UCSD-AML1 (cell line): ENCODE results near the gene MRPS25.
A peak's percentile ranks its signal among the peaks of the same experiment; 100 is the strongest.

Experiments used
- DNase-seq: peaks from one replicate; lab custom pipeline; 2025; ENCODE audit not compliant: unreplicated experiment; lab: John Stamatoyannopoulos, UW

Gene MRPS25

DNA sequence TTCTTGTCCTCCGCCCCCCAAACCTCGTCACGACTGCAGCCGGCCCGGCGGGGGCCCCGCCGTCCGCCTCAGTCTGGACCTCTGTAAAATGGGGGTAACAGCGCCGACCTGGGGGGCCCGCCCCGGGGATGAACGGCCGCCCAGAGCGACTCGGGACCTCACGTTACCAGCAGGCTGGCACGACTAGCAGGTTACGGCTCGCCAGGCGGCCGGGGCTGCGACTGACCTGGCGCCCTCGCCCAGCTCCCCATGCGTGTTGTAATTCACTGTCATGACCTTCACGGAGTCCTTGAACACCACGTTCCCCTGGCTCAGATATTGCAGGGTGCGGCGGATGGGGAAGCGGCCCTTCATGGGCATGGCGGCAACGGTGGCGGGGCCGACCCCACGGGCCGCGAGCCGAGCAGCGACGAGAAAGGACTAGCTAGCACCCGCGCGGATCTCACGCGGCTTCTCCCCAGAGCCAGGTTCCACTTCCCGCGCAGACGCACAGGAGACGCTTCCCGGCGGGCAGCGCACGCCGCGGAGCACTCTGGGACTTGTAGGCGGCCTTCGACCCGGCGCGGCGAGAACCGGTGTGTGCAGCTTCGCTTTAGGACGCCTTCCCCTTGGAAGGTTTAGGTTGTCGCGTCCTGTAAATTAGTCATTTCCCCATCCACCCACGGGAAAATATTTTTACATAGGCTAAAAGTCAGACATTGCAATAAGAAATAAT, at the start of gene MRPS25:
Gene MRPS25, minus strand, starts transcription at position 481 of the 715 bp plus-strand sequence. Its CDS starts 121 bp downstream, at position 360.
- DNase-seq: peak; percentile 90

DNA sequence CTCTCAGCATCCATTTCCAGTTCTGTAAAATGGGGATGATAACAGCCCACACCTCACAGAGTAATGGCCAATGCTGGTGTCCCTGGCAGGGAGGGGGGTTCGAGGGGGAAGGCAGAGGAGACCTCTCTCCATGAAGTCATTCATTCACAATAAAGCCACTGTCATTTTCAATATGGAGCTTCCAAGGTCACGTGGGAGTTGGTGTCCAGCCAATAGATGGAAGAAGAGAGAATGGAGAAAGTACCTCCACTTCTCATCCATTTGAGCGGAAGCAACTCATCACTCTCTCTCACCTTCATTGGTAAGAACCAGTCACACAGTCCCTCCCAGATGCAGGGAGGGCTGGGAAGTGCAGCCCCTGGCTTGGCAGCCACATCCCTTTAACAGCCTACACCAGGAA, 48.8 kb upstream of the MRPS25 start:
- no peak for DNase-seq

DNA sequence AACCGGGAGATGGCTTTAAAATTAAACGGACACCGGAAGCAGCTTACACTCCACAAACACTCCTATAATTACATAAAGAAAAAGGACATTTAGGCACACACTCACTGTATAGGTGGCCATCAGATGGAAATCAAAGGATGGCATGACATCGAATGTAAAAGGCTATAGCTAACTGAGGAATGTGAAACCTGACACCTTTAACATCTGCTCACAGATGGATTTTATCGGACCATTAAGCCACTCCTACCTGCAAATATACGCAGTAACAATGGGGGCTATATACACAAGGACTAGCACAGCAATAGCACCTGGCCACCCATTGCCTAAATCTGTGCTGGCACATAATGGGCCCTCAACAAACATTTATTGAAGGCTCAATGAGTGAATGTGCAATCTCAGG, 48.4 kb upstream of the MRPS25 start:
- no peak for DNase-seq

DNA sequence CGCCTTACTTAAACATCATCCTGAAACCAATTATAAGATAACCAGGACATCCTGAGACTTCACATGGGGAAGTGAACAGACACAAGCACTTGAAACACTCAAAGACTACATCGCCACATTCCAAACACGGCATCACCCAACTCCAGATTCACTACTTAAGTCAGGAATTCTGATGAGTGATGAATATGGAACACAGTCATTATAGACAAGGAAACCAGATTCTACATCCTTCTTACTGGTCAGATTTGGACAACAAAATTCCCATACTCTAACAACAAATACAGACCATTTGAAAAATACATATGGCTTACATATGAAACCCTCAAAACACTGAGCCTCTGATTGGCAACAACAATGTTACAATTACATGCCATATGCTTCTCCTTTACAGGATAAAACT, 46.9 kb upstream of the MRPS25 start:
- no peak for DNase-seq

DNA sequence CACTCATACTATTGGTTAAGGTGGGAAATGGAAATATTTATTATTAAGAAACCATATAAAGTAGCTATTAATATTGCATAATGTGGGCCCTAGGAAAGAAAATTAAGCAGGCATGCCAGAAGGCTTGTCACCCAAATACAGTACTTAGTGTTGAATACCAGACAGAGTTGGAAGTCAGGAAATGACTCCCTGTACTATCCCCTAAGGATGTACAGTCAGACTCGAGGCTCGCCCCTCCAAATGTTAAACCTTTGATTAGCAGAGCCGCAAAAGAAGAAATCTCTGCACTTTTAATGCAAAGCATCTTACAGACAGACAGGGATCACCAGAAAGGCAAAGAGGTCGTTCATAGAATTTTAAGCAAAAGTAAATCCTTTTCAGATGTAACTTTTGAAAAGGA, 45.1 kb upstream of the MRPS25 start:
- DNase-seq: no peak

DNA sequence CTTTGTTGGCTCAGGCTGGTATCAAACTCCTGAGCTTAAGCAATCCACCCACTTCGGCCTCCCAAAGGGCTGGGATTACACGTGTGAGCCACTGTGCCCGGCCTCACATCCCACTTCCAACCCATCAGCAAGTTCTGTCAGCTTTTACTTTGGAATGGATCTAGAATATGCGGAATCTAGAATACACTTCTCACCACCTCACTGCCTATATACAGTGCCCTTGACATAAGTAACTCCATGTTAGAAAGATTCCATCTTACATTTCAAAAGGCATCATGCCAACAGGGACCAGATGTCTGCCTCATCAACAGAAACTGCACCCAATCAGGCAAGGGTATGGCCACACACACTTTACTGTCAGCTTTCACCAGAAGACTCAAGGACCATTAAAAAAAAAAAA, 43.8 kb upstream of the MRPS25 start:
- no peak for DNase-seq

DNA sequence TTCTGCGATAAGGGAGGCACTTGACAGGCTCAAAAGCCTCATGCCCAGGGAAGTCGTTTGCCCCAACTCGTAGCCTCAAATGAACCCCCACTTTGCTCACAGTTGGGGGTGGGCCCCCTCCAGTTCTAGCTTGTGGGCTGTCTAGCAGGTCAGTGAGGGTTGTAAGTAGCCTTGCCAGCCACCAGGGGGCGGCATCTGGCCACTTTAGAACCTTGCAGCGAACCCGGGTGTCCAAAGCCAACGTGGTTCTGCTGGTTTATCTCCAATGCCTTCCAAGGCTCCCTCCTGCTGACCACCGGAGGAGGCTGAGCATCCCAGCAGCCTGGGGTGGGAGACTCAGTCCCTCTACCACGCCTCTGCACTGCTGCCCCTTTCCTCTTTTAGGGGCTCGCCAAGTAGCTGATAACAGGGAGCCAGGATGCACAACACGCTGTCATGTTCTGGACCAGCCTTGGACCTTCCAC, 43.0 kb upstream of the MRPS25 start:
- DNase-seq: peak; percentile 74

DNA sequence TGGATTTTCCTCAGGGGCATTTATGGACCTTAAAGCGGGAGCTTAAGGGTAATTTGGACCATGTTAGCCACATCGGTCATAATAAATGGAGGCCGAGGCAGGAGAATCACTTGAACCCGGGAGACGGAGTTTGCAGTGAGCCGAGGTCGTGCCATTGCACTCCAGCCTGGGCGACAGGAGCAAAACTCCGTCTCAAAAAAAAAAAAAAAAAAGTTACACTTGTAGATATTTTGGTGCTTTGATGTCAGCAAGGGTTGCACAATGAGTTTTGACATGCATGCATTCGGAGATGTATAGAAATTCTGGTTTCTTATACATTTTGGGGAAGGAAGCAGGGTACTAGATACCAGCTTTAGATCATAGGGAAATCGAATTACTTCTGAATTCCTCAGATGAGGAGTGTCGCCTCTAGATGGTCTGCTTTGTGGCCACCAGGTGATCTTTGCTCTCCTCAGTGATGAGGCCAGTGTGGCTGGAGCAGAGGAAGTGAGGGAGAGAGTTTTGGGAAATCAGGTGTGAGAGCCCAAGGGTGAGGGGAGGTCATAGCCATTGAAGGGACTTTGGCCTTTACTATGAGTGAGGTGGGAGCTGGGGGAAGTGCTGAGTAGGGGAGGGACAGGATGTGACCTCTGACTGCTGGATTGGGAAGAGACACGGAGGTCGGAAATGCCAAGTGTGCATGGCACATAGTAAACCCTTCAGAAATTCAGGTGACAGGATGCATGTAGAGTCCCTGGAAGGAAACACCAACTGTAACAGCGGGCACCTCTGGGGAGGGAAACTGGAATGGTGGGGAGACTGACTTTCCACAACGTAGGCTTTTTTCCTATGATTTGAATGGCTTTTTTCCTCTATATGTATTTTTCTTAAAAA, 42.2 kb upstream of the MRPS25 start:
- no peak for DNase-seq

DNA sequence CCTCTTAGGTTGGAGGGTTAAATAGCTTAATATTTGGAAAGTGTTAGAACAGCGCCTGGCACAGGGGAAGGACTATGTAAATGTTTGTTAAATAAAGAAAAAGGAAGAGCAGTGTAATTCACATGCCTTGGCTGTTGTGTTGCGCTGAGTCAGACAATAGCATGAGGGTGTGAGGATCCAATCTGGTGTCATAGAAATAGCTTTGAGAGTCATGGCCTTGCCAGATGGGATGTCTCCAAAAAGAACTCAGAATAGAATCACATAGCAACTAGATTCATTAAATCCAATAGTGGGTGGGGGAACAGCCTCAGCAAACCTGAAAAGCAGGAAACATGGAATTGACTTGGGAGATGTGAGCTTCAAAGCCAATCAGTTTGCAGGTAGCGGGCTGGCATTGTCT, 37.7 kb upstream of the MRPS25 start:
- no peak for DNase-seq

DNA sequence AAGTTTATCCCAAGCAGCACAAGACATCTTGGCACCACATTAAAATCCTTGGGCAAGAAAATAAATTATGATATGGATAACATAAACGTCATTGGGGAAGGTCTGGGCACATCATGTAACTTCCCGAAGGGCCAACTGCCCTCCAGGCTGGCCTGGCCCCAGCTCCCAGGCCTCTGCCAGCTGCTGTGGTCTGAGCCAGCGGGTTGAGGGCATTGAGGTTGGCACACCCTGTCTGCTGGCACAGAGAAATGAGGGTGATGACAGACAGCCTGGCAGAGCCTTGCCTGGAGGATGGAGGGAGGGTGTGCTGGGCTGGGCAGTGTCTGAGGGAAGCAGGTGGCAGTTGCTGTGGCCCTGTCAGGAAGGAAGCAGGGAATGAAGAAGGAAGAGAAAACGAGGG, 37.1 kb upstream of the MRPS25 start:
- DNase-seq: peak; percentile 21

DNA sequence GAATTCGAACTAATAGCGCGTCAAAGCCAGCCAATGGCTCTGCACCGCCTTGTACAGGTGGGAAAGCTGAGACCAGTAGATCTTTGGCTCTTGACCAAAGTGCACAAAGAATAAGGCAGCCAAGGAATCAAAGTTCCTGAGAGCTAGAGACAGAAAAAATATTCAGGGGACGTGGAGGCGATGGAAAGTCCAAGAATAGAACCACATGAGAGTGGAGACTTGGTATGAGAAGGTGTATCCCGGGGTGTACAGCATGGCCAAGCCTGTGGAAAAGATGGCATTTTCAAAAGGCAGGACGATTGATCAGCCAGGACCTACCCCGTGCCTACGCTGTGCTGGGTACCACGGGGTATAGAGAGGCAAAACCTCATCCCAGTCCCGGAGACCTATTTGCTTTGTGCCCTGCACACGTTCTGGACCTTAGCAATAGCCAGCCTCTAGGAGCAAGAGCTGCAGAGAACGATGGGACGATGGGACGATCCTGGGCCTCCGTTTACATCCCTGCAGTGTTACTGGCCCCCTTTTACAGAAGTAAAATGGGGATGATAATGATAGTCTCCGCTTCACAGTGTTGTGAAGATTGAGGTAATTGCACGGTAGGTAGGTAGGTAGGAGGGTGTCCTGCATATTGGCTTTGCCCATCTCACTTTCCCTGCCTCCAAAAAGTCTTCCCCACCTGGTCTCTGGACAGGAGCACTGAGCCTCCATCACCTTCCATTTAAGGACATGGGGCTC, 34.4 kb upstream of the MRPS25 start:
- DNase-seq: no peak

DNA sequence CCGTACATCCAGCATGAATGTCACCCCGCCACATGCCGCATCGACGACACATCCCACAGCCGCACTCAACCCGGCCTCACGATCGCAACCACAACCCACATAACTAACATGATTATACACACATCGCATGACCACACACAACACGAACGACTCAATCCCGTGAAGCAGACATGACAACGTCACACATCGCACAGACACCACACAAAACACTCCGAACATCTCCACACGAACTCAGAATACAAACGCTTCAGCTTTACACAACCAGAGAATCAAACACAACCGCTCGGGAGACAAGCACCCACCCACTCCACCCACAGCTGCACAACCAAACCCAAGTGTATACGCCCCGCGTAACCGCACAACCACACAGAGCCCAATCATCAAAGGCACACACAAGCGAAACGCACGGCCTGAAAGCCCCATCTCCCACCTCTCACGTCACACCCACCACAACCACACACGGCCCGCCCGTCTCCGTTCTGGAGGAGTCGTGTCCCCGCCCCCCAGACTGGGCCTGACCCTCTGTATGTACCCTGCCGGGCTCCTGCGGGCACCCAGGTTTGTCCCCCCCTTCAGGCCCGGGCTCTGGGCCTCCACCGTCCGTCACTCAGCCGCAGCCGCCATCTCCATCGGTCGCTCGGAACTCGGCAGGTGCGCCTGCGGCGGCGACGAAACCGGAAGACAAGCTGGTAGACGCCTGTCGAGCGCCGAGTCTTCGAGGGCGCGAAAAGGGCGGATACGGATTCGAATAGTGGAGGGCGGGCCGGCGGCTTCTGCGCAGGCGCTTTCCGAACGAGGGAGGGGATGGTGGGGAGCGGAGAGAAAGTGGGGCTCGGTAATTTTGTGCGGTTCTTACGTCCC, 33.6 kb upstream of the MRPS25 start, which contains the start of gene RBSN:
Gene RBSN, minus strand, starts transcription at position 646 of the 861 bp plus-strand sequence. CDS start 3,028 bp downstream, outside the sequence.
- DNase-seq: peak; percentile 94

DNA sequence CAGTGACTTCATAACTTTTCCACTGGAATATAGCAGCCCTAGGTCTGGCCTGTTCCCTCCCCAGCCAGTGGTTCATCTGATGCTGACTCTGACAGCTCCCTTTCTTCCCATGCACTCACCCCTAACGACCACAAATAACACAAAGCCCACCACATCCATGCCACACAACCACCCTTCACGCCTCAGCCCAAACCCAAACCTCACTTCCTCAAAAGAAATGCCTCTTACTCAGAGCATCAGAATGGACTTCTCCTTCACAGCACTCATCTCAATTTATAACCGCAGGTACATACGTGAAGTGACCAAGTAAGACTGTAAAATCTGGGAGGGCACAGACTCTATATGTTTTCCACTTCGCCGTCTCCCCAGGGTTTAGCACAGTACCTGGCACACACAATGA, 32.8 kb upstream of the MRPS25 start:
- DNase-seq: peak; percentile 62

DNA sequence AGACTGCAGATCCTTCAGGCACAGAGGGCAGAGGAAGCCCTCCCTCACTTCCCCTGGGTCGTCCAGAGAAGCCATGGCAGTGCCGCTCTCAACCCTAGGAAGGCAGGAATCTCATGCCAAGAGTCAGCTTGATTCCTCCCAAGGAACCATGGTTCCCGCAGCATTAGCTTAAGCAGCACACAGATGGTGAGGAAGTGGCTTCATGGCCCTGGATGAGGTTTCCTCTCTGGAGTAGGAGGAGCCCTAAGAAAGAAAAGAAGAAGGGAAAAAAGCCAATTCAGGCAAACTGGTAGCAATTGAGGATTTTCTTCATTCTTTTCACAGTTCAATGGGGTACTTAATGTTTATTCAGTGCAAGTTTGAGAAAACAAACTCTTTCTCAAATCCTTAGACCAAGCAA, 30.9 kb upstream of the MRPS25 start:
- peak; percentile 36 for DNase-seq

DNA sequence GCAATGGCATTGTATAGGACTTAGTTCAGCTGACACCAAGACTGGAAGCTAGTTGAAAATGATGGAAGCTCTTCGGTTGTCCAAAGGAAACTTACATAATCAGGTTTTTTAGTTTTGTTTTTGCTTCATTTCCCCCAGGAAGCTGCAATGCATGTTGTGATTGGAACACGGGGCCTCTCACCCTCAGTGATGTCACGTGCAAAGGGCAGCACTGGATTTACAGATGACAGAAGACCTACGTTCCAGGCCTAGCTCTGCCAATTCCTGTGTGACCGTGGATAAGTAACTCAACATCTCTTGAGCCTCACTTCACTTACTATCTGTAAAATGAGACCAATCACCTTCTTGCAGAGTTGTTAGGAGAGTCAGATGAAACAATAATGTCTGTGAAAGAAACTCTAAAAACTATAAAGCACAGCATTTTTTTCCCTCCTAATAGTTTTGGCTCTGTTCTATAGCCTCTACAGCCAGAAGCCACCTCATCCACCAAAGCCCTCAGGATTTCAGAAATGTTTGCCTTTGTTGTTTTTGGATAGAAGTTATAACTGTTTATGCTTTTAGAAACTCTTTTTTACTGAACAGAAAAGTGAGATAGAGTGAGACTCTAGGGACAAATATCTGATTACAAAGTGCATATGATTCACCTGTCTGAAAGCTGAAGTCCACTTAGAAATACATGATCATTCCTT, 29.2 kb upstream of the MRPS25 start:
- no peak for DNase-seq

DNA sequence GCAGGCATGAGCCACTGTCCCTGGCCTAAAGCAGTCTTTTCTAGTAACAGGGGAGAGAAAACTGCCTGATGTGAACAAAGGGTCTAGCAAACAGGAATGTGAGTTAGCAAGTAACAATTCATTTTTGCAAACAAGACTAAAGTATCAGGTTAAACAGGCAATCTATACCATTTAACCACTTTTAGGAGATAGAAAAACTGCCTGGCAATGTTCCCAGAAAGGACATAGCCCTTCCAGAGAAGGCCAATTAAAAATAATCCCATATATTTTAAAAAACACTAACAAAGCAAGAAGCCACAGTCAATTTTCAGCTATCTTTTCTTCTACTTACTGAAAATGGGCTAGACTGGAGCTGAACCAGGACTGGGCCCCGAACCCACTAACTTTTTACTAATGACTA, 27.6 kb upstream of the MRPS25 start:
- no peak for DNase-seq

DNA sequence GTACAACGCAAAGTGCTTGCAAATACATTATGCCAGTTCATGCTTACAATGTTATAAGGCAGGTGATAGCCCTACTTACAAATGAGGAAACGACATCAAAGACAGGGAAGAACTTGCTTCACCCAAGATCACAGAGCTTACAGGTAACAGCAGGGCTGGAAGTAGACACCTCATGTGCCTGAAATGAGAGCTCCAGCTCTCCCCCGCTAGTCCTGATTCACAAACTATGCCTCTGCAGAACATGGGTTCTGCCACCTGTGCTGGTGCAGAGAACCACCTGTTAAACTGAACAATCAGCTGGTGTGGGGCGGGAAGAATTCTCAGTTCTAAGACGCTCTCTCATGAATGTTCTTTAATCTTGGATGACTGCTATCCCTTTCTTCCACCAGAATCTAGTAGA, 26.5 kb upstream of the MRPS25 start:
- DNase-seq: no peak

DNA sequence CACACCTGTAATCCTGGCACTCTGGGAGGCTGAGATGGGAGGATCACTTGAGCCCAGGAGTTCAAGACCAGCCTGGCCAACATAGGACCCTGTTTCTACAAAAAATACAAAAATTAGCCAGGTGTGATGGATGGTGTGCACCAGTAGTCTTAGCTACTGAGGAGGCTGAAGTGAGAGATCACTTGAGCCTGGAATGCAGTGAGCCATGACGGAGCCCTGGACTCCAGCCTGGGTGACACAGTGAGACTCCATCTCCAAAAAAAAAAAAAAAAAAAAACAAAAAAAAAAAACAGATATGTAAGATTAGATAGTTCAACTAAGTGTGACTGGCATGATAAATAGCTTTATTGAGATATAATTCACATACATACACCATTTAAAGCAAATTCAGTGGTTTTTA, 24.1 kb upstream of the MRPS25 start:
- no peak for DNase-seq

DNA sequence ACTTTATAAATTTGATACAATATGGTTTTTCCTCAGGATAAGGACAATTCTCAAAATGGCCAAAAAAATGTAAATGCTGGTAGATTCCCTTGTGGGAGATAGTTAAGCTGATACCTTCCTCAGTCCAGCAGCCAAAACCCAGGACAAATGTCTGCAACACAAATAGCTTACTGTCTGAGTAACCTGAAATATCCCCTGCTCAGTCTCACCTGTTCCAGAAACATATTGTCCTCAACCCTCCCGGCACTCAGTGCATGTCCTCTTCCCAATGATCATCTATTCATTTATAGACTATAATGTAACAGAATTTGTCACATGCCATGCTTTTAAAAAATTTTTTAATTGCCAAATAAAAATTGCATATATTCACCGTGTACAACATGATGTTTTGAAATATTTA, 21.6 kb upstream of the MRPS25 start:
- no peak for DNase-seq

DNA sequence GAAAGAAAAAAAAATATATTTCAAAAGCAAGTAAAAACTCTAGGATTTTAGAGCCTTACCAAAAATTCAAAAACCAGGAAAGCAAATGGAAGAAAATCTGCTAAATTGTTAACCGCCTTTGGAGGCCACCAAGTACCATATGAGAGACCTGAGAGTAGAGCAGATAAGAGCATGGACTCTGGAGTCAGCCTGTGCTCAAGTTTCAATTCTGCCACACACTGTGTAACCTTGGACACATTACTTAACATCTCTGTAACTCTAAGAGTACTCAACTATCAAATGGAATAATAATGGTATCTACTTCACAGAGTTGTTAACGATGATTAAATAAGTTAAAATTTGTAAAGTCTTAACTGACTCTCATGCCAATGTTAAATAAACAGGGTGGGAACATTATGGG, 21.1 kb upstream of the MRPS25 start:
- no peak for DNase-seq
